GM19468 (cell line): ENCODE results near the gene CALCOCO1.
"Not testable (repeated sequence)": the region's sequence is repeated elsewhere in the genome, so short reads cannot be mapped to it uniquely, and the experiment has no call there.

Source experiments
- ATAC-seq: cut with Tn5 transposase; IDR thresholded peaks from one replicate; pipeline ENCODE4 v1.9.1; 2021; ENCODE audit warnings: mild to moderate bottlenecking, moderate library complexity, moderate number of reproducible peaks; ENCODE audit not compliant: unreplicated experiment; ENCODE audit errors: extremely low read depth

Gene CALCOCO1, protein sequence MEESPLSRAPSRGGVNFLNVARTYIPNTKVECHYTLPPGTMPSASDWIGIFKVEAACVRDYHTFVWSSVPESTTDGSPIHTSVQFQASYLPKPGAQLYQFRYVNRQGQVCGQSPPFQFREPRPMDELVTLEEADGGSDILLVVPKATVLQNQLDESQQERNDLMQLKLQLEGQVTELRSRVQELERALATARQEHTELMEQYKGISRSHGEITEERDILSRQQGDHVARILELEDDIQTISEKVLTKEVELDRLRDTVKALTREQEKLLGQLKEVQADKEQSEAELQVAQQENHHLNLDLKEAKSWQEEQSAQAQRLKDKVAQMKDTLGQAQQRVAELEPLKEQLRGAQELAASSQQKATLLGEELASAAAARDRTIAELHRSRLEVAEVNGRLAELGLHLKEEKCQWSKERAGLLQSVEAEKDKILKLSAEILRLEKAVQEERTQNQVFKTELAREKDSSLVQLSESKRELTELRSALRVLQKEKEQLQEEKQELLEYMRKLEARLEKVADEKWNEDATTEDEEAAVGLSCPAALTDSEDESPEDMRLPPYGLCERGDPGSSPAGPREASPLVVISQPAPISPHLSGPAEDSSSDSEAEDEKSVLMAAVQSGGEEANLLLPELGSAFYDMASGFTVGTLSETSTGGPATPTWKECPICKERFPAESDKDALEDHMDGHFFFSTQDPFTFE

DNA sequence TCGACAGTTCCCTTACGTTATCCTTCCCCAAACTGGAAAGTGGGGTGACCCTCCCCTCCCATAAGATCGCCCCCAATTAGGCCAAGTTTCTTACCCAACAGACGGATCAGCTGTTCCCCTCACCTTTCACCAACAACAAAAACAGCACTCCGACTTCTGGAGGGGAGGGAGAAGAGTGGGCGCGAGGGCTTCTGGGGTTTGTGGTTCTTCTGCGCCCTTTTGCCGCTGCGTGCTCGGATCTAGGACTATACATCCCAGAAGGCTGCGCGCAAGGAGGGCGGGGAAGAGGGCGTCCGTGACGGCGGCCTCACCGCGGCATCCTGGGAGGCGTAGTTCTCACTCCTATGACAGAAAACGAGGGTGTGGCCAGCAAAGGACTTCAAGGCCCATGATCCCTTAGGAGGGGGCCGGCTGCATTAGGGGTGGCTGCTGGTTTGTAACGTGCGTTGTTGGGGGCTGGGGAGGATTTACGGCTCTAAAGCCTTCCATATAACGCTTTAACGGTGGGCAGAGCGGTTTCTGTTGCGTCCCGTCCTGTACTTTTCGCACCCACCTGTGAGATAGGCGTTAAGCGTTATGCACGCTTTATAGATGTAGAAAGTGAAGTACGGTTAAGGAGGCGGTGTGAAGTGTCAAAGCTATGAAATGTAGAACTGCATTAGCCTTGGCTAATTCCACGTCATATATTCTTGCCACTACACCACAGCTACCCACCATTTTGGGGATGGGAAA lies at the start of gene CALCOCO1:
Gene CALCOCO1 (minus strand): TSS at position 143 of the 732 bp plus-strand sequence. CDS start 2,210 bp downstream, outside the sequence.
- peak; percentile 96 for ATAC-seq

DNA sequence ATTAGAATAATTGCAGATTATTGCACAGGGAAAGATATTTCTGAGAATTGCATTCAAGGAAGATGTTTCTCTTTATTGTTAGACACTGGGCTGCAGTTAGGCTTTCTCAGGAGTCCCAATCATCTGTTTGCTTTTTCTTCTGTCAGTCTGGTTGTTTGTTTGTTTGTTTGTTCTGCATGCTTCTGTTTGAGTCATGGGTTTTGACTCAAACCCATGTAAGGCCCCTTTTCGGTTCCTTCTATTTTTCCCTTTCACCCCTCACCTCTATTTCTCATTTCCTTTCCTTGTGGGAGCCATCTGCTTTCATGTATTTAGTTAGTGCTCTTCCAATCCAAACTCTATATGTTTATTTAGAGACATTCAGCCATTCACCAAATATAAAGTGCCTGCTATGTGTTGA lies 49.6 kb upstream of the CALCOCO1 start:
- no peak for ATAC-seq

DNA sequence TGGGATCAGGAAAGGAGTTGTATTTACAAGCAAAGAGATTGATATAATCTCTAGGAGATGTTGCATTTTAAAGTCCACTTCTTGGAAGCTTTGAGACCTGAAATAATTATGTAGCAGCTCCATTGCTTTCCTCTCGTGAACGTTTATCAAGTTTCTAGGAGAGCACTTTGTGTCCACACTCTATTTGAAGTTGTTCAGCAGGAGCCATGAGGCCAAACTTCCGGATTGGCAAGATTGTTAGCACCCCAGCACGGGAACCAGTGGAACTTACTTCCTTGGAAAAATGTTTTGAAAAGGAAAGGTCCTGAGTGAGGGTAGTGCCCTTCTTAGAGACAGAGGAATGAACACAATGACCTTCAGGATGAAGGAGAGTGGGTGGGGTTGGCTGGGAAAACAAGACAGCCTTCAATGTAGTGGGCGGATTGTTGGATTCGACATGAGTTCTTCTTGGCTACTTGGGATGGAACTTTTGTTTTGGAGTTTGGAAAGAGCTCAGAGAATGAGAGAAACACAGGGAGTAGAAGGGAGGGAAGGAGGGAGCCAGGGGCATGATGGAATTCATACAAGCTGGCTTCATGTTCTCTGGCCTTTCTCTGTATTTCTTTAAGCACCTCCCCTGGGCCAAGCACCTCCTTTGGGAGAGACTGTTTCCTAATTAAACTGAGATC lies 48.4 kb upstream of the CALCOCO1 start:
- no peak for ATAC-seq

DNA sequence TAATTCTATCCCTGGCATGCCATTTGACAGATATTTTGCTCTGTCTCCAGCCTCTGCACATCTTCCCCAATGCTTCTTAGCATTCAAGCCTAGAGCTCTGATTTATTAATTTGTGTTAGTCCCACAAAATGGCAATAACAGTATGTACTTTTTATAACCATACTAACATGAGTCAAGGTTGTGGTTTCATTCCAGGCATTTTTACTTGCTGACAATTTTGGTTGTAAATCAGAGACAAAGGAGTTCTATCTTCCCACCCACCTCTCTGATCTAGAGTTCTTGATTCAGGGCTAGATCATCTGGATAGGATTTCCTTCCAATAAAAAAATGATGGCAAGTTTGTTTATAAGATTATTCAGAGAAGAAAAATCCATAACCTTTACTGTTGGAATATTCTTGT lies 43.0 kb upstream of the CALCOCO1 start:
- no peak for ATAC-seq

DNA sequence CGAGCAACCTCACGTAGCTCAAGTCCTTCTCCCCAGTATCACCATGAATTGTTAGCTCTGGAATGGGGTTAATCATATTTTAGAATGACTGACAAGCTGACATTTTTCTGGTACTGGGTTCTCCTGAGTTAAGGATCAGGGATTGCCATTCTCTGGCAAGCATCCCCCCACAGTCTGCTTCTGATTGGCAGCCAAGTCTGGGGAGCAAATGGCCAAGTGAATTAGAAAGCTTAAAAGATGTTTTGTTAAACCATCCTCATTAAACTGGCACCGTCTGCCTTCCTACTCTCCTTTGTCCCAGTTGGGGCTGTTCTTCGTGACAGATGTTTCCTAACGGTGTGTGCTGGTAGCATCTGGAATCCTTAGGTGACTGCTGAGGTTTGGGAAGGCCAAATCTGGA lies 41.7 kb upstream of the CALCOCO1 start:
- ATAC-seq: no peak

DNA sequence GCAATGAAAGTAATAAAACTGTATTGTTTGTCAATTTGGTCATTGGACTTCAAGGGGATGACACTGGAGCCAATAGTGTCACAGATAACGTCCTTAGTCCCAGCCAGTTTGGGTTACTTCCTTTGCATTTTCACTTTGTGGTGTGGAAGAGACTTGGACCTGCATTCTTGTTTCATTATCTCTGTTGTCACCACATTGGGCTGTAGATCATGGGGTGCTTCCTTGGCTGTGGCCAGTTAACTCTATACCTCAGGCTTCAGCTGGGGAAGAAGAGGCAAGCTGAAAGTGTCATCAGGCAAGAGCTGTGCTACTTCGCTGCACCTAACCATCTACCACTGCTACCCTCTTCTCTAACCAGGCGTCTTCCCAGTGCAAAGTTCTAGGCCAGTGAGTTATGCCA lies 39.6 kb upstream of the CALCOCO1 start:
- ATAC-seq: no peak

DNA sequence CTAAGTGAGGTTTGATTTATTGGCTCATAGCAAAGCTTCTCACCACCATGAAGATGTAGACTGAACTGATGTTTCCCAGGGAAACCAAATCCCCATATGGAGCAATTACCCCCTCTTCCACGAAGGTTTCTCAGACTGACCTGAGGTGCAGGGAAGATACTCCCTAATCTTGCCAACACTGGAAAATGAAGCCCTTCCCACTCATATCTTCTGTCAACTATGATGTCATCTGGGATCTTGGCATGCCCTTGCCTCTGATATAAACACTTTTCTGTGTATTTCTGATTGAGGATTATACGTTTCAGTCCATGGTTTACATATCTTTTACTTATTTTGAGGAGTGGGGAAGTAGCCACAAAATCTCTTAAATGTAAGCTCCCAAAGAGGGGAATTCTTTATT lies 38.6 kb upstream of the CALCOCO1 start:
- no peak for ATAC-seq

DNA sequence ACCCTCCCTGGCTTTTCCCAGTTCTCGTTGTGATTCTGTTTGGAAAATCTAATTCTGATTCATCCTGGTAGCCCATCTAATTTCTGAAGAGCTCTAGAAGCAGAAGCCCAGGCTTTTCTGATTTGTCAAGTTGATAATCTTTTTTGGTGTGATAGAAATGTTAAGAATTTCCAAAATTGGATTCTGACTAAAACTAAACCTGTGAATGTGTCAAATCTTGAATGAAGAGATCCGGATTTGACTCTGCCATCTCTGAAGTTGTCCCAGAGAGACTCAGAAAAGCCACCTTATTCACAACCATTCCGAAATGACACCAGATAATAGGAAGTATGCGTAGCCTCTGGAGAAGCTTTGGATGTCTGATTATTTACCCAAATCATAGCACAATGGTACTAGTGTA lies 37.4 kb upstream of the CALCOCO1 start:
- ATAC-seq: no peak

DNA sequence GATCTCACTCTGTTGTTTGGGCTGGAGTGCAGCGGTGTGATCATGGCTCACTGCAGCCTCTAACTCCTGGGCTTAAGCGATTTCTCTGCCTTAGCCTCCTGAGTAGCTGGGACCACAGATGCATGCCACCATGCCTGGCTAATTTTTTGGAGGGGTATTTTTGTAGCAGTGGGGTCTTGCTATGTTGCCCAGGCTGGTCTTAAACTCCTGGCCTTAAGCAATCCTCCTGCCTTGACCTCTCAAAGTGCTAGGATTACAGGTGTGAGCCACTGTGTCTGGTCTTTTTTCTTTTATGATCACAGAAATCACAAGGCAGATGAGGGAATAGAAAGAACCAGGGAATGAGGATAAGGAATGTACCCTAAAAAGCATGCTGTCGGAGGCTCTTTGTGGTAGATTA lies 35.5 kb upstream of the CALCOCO1 start:
- not testable (repeated sequence) for ATAC-seq

DNA sequence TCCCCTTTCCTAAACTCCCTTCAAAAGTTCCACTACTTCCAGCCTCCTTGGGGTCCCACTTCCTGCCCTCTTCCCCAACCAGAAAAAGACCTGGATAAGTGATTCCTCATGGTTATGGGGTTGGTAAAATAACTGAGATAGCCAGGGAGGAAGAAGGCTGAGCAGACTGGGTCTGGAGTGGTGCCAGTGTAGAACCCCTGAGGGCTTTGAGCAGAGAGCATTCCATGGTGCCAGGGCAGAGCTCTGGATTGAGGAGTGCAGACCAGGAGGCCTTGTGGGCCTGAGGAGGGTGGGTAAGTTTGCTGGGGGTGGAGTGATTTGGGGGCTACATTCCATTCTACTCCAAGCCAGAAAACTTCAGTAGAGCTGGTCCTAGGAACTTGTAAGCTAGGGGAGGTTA lies 34.1 kb upstream of the CALCOCO1 start:
- no peak for ATAC-seq

DNA sequence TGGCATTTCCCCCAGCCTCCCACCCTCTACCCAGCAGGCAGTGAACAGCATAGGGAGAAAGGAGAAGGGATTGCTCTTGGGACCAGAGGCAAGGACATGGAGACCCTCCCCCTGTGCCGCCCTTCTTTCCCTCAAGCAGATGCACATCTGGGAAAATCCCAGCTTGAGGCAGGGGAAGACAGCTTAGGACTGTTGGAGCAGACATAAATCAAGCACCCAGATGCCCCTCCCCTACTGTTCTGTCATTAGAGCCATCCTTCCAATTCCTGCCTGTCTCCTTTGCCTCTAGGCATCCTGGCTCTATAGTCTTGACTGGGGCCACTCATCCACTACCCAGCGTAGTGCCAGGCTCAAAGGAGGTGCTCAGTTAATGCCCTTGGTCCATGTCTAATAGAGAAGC lies 32.0 kb upstream of the CALCOCO1 start:
- no peak for ATAC-seq

DNA sequence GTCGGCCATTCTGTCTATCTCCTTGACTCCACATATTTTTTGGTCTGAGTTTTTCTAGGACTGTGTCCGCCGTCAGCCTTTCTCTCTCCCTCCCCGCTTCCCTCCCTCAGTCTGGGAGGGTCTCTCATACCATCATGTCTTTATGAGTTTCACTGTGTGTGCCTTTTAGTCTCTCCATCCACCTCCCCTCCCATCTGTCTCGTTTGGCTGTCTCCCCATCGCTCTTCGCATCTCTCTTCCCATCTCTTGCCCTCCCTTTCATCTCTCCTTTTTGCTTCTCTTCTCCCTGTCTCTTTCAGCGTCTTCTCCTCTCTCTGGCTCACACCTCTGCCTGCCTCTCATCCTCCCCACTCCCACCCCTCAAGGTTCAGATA lies 31.5 kb upstream of the CALCOCO1 start:
- ATAC-seq: no peak

DNA sequence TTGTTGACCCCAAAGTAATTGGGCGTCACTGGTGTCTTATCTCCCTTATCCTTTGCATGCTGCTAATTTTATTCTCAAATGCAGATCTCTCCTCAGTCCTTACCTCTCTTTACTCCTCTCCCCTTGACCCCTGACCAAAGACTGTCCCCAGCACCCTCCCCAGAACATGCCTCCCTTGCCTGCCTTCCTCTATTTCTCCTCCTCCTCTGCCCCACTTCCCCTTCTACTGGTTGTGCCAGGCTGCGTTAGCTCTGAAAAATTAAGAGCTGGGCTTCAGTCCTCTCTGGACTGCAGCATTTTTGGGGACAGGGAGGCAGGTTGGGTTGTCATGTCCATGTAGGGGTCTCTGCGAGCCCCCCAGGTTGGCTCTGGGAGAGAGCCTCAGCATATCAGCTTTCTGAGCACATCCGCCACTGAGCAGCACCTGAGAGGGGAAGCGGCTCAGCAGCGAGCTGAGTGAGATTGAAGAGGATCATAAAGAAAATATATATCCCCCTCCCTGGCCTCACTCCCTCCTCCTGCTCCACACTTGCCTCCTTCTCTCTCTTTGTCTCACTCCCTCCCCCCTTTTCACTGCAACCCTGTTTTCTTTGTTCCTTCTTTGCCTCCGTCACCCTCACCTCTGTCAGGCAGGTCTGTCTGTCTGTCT lies 31.0 kb upstream of the CALCOCO1 start:
- no peak for ATAC-seq

DNA sequence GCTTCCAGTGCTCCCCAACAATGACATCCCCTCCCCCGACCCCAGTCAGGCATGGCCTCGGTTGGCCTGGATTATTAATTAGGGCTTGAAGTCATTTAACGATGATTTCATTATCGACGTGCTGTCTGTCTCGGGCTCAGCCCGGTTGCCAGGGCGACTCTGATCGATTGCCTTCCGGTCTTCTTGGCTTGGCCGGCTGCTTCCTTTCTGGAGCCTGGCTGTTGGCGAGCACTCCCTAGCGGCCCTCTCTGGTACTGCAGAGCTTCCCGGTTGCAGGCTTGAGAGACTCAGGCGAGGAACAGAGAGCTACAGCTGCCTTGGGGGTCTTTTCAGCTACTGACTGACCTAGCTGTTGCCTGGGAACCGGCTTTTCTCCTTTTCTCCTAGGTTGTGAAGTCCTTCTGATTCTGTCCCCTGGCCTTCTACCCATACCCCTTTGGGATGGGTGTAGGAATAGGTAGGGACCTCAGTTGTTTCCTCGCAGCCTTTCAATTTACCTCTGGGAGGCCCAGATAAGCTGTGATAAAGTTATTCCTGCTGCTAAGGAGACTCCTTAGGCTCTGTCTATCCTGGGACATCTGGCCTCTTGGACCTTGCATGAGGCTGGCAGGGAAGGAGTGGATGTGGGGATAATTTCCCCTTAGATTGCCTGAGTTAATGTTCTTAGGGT lies 30.0 kb upstream of the CALCOCO1 start:
- ATAC-seq: no peak

DNA sequence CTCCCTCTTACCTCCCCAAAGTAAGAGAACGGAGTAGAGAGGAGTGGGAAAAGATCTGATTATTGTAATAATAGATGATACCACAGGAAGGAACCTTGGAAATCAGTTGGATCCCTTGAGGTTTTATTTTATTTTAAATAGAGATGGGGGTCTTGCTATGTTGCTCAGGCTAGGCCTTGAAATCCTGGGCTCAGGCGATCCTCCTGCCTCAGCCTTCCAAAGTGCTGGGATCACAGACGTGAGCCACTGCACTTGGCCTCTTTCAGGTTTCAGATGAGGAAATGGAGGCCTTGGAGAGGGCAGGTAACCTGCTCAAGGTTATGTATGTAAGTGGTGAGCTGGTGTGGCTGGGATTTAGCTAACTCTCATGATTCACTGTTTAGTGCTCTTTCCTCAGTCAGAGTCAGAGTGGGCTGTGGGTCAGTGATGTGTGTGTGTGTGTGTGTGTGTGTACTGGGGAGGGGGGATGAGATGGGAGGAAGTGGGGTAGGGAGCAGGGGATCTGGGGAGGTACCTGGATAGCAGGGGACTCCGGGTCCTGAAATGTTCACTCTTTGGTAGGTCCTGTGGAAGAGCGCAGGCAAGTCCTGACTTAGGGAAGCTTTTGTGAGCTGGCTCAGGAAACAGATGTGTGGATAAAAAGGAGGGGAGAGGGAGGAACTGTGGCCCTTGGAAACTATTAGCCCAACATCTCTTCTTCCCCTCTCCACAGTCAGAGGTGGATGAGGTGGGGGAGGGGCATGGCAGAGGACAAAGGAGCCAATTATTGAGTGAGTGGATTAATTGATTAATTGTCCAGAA lies 29.2 kb upstream of the CALCOCO1 start:
- no peak for ATAC-seq

DNA sequence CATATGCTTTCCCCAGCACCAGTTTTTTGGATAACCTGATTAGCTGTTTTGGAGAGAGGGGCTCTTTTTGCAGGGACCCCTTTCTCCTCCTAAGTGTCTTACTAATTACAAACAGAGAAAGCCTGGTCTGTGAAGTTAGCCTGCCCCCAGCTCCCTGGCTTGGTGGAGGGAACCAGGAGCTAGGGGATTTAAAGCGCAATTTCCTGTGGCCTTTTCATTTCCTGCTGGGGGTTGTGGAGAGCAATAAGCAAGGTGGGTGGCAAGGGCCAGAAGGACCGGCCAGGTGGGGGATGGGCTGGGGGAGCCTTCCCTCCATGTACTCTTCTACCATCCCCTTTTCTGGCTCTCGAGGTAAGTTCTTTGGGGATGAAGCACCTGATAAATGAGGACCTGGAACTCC lies 28.6 kb upstream of the CALCOCO1 start:
- ATAC-seq: no peak

DNA sequence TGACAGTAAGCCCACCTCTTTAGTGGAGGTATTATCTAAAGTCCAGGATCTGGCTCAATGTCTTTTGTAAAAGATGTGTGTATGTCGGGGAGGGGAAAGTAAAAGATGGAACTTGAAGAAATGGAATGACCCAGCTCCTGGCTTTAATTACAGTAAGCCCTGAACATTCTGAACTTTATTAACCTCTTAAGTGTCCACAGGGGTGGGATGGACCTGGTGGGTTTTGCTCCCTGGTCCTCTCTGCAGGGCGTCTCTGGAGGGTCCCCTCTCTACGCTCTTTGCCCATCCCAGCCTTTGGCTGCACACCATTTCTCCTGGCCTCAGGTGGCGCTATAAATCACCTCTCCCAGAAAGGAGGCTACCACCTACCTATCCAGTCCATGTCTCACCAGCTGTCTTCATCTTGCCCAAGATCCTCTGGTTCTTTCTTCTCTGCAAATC lies 28.2 kb upstream of the CALCOCO1 start:
- ATAC-seq: no peak

DNA sequence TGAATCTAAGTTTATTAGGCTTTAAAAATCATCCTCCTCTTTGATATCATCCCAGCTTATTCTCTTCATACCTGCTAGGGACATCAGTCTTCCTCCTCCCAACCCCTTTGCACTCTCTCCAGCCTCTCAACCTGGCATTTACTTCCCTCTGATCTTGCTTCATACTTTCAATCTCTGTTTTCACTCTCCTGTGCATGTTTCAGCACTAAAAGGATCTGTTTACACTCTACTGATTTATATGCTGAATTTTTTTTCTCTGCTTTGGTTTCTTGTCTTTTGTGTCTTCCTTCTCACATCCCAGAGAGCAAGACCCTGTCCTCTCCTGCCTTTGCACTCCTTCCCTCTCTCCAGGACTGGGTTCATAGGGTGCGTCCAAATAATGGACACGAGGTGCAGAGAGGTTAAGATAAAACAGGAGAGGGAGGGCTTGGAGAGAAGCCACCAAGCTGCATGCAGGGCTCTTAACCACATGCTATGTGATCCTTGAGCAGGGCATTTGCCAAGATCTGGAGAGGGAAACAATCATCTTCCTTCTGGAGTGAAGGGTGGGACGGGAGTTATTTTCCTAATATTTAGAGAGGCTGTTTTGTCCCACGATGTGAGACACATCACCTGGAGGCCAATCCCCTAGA lies 27.5 kb upstream of the CALCOCO1 start:
- ATAC-seq: no peak
